Peyer's patch (tissue), 4 donors: ENCODE results near the gene FBN1.

ENCODE experiments used
- POLR2A ChIP-seq, 2 donors: fragments of 450-650 bp; IDR thresholded peaks; one replicate each; pipeline ENCODE4 v1.5.1; 2017; ENCODE audit warnings: antibody characterized with exemption in 2 of 2, mild to moderate bottlenecking in 2 of 2, moderate library complexity in 2 of 2
- TF ChIP-seq, protein P1 (sequence below), 6 experiments: fragments of 450-650 bp in 4 of 6; fragments of 200-600 bp in 2 of 6; sonication (generic) in 1 of 6; IDR thresholded peaks; one replicate each; pipeline ENCODE4 v1.5.1; 2017 to 2019; ENCODE audit warnings: antibody characterized with exemption in 6 of 6, mild to moderate bottlenecking in 3 of 6, moderate library complexity in 1 of 6

DNA sequence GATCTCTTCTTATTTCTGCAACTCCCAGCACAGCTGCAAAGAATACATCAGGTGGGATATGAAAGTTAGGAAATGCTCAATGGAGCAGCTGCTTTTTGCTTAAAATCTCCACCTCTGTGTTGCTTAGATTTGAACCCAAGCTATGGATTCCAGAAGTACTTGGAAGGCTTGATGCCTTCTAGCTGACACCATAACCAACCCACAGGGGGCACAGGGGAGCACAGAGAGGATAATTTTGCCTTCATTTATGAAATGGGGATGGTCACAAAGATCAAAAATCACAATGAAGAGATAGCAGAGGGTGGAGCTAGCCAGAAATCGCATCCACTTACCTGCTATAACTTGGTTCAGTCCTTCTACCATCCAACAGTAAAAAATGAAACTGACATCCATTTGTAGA lies 238.6 kb downstream of the FBN1 start:
- TF ChIP-seq, protein P1, sequence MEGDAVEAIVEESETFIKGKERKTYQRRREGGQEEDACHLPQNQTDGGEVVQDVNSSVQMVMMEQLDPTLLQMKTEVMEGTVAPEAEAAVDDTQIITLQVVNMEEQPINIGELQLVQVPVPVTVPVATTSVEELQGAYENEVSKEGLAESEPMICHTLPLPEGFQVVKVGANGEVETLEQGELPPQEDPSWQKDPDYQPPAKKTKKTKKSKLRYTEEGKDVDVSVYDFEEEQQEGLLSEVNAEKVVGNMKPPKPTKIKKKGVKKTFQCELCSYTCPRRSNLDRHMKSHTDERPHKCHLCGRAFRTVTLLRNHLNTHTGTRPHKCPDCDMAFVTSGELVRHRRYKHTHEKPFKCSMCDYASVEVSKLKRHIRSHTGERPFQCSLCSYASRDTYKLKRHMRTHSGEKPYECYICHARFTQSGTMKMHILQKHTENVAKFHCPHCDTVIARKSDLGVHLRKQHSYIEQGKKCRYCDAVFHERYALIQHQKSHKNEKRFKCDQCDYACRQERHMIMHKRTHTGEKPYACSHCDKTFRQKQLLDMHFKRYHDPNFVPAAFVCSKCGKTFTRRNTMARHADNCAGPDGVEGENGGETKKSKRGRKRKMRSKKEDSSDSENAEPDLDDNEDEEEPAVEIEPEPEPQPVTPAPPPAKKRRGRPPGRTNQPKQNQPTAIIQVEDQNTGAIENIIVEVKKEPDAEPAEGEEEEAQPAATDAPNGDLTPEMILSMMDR (IDR thresholded peaks at IDR 0.05): no peak
- TF ChIP-seq POLR2A (IDR thresholded peaks at IDR 0.05): no peak
